K562 (cell line): ENCODE data around the gene CTDSP1. TPM values are rescaled to one million over a fixed set of nuclear protein-coding genes. Genes with fewer than 3 reads are reported as not detected.
A peak's percentile ranks its signal among the peaks of the same experiment; 100 is the strongest.

ENCODE experiments used
- FOS ChIP-seq: IDR thresholded peaks from 3 replicates; pipeline ENCODE4 v1.6.1; 2011; ENCODE audit not compliant: insufficient read length; ENCODE audit errors: extremely low read depth
- MAFF ChIP-seq: IDR thresholded peaks from 2 replicates; pipeline ENCODE4 v1.6.1; 2012; ENCODE audit warnings: low read length, improper control_type of control experiment
- NFYB ChIP-seq: IDR thresholded peaks from 2 replicates; pipeline ENCODE4 v1.6.1; 2011; ENCODE audit warnings: mild to moderate bottlenecking, moderate library complexity; ENCODE audit not compliant: insufficient read length; ENCODE audit errors: extremely low read depth
- NR2C1 ChIP-seq, 2 experiments: fragments of 450-650 bp; IDR thresholded peaks; 2 replicates each; pipeline ENCODE4 v1.6.1; 2017; ENCODE audit warnings: mild to moderate bottlenecking in 2 of 2, antibody characterized with exemption in 1 of 2, inconsistent platforms in 1 of 2, missing compliant biosample characterization in 1 of 2, missing genetic modification characterization in 1 of 2
- SLC30A9 ChIP-seq: fragments of 250-450 bp; sonication (Bioruptor Pico); IDR thresholded peaks from 2 replicates; pipeline ENCODE4 v1.8.0; 2022; ENCODE audit warnings: mild to moderate bottlenecking, moderate library complexity
- YBX1 ChIP-seq: fragments of 450-650 bp; IDR thresholded peaks from 2 replicates; pipeline ENCODE4 v1.7.1; 2016; ENCODE audit warnings: mild to moderate bottlenecking
- ZBTB1 ChIP-seq: sonication (generic); formaldehyde crosslinking; IDR thresholded peaks from 2 replicates; pipeline ENCODE4 v1.8.1; 2023; ENCODE audit warnings: missing genetic modification reagents, low read depth, mild to moderate bottlenecking, borderline replicate concordance
- ZNF232 ChIP-seq: sonication (generic); formaldehyde crosslinking; IDR thresholded peaks from 2 replicates; pipeline ENCODE4 v1.8.0; 2022; ENCODE audit warnings: mild to moderate bottlenecking, missing genetic modification reagents
- ZNF282 ChIP-seq: sonication (generic); formaldehyde crosslinking; IDR thresholded peaks from 2 replicates; pipeline ENCODE4 v1.8.1; 2023; ENCODE audit warnings: missing genetic modification reagents
- ZNF780A ChIP-seq: fragments of 250-450 bp; sonication (Bioruptor Pico); IDR thresholded peaks from 2 replicates; pipeline ENCODE4 v1.5.0; 2021; ENCODE audit warnings: mild to moderate bottlenecking
- polyA plus RNA-seq, 8 experiments: library from polyadenylated mRNA; depleted of rRNA in 4 of 8; stranded (reverse) in 5 of 8; unstranded in 3 of 8; fragments of >200 nt; fragmentation: Nextera tagmentation in 2 of 8; fragmentation: Illumina TruSeq in 1 of 8; extraction: Ambion mirVana in 2 of 8; extraction: Trizol in 1 of 8; gene quantifications; 2 replicates each; pipeline versions ENCODE4 v1.2.1 to v1.2.3, GENCODE V29; 2011 to 2014; ENCODE audit warnings: inconsistent platforms in 1 of 8, missing spikeins in 1 of 8
- total RNA-seq, 7 experiments: library from RNA; depleted of rRNA in 6 of 7; stranded (reverse); fragments of >200 nt in 6 of 7; fragmentation: Illumina TruSeq in 2 of 7; extraction: Trizol in 2 of 7; gene quantifications; 2 replicates each; pipeline versions ENCODE4 v1.2.1 to v1.2.3, GENCODE V29; 2011 to 2021; ENCODE audit warnings: low replicate concordance in 1 of 7
- TF ChIP-seq, protein P1 (sequence below): fragments of 450-650 bp; IDR thresholded peaks from 2 replicates; pipeline ENCODE4 v1.6.1; 2016
- TF ChIP-seq, protein P2 (sequence below): fragments of 200-800 bp; sonication (Bioruptor generic); IDR thresholded peaks from 2 replicates; pipeline ENCODE4 v1.6.1; 2017; ENCODE audit warnings: missing genetic modification characterization, missing compliant biosample characterization
- TF ChIP-seq, protein P3 (sequence below): sonication (generic); formaldehyde crosslinking; IDR thresholded peaks from 2 replicates; pipeline ENCODE4 v1.8.0; 2022; ENCODE audit warnings: missing genetic modification reagents, mild to moderate bottlenecking, borderline replicate concordance
- TF ChIP-seq, protein P4 (sequence below): fragments of 250-450 bp; sonication (Bioruptor Pico); IDR thresholded peaks from 2 replicates; pipeline ENCODE4 v1.5.0; 2021
- TF ChIP-seq, protein P5 (sequence below): fragments of 200-400 bp; formaldehyde crosslinking; IDR thresholded peaks from 2 replicates; pipeline ENCODE4 v1.6.1; 2017; ENCODE audit warnings: mild to moderate bottlenecking, low read depth, low read length, moderate library complexity

The CTDSP1 gene
- total and polyA plus RNA-seq, 9 of the 15 experiments (the other 6 are each of a cell fraction or from before 2014, with no cell fraction given) = 2.4 to 74.8 (median 45.8) TPM

DNA sequence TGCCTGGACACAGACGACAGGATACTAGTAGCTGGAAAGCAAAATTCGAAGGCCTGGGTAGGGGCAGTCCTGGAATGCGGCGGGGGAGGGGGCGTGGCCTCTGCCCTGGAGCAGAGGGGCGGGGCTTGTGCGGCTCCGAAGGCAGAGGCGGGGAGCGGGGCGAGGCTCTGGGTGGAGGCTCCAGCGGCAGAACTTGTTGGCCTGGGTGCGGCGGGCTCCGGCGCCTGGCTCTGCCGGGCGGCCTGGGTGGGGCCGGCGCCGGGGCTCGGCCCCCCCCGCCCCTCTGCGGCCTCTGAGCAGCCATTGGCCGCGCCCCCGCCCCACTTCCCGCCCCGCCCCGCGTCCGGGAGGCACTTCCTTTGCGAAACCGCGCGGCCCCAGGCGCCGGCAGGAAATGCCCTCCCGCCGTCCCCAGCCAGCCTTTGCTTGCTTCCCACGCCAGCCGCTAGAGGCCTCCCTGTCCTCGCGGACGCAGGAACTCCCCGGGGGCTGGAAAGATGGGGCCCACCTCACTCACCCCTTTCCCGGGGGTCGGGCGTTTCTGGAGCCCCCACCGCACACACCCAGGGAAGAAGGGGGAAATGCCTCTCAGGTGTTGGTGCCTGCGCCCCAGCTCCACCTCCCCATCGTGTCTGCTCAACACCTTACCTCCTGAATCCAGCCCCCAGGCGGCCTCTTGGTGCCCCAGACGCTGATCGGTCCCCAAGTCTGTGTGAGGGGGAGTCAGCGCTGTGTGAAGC, 6.7 kb downstream of the CTDSP1 start (continued):
- TF ChIP-seq, protein P1, sequence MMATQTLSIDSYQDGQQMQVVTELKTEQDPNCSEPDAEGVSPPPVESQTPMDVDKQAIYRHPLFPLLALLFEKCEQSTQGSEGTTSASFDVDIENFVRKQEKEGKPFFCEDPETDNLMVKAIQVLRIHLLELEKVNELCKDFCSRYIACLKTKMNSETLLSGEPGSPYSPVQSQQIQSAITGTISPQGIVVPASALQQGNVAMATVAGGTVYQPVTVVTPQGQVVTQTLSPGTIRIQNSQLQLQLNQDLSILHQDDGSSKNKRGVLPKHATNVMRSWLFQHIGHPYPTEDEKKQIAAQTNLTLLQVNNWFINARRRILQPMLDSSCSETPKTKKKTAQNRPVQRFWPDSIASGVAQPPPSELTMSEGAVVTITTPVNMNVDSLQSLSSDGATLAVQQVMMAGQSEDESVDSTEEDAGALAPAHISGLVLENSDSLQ = no peak
- TF ChIP-seq, protein P2, sequence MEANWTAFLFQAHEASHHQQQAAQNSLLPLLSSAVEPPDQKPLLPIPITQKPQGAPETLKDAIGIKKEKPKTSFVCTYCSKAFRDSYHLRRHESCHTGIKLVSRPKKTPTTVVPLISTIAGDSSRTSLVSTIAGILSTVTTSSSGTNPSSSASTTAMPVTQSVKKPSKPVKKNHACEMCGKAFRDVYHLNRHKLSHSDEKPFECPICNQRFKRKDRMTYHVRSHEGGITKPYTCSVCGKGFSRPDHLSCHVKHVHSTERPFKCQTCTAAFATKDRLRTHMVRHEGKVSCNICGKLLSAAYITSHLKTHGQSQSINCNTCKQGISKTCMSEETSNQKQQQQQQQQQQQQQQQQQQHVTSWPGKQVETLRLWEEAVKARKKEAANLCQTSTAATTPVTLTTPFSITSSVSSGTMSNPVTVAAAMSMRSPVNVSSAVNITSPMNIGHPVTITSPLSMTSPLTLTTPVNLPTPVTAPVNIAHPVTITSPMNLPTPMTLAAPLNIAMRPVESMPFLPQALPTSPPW (CRISPR knock-in tag) = peak; percentile 97
- TF ChIP-seq ZBTB1 (CRISPR knock-in tag) = no peak
- no peak for TF ChIP-seq ZNF780A (CRISPR knock-in tag)
- peak; percentile 37 for TF ChIP-seq NFYB
- TF ChIP-seq, protein P3, sequence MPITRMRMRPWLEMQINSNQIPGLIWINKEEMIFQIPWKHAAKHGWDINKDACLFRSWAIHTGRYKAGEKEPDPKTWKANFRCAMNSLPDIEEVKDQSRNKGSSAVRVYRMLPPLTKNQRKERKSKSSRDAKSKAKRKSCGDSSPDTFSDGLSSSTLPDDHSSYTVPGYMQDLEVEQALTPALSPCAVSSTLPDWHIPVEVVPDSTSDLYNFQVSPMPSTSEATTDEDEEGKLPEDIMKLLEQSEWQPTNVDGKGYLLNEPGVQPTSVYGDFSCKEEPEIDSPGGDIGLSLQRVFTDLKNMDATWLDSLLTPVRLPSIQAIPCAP (CRISPR knock-in tag) = no peak
- TF ChIP-seq, protein P4, sequence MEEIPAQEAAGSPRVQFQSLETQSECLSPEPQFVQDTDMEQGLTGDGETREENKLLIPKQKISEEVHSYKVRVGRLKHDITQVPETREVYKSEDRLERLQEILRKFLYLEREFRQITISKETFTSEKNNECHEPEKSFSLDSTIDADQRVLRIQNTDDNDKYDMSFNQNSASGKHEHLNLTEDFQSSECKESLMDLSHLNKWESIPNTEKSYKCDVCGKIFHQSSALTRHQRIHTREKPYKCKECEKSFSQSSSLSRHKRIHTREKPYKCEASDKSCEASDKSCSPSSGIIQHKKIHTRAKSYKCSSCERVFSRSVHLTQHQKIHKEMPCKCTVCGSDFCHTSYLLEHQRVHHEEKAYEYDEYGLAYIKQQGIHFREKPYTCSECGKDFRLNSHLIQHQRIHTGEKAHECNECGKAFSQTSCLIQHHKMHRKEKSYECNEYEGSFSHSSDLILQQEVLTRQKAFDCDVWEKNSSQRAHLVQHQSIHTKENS = peak; percentile 85
- TF ChIP-seq SLC30A9 (CRISPR knock-in tag) = no peak
- no peak for TF ChIP-seq MAFF
- TF ChIP-seq, protein P5, sequence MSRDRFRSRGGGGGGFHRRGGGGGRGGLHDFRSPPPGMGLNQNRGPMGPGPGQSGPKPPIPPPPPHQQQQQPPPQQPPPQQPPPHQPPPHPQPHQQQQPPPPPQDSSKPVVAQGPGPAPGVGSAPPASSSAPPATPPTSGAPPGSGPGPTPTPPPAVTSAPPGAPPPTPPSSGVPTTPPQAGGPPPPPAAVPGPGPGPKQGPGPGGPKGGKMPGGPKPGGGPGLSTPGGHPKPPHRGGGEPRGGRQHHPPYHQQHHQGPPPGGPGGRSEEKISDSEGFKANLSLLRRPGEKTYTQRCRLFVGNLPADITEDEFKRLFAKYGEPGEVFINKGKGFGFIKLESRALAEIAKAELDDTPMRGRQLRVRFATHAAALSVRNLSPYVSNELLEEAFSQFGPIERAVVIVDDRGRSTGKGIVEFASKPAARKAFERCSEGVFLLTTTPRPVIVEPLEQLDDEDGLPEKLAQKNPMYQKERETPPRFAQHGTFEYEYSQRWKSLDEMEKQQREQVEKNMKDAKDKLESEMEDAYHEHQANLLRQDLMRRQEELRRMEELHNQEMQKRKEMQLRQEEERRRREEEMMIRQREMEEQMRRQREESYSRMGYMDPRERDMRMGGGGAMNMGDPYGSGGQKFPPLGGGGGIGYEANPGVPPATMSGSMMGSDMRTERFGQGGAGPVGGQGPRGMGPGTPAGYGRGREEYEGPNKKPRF = no peak
- no peak for TF ChIP-seq YBX1
- TF ChIP-seq FOS = no peak
- no peak for TF ChIP-seq ZNF232 (CRISPR knock-in tag)
- no peak for TF ChIP-seq NR2C1 (IDR thresholded peaks at IDR 0.05)
- no peak for TF ChIP-seq NR2C1 (tag; IDR thresholded peaks at IDR 0.05)
- no peak for TF ChIP-seq ZNF282
